ENCODE results near the gene PHF21A. TPM values are rescaled to one million over a fixed set of nuclear protein-coding genes. Genes with fewer than 3 reads are reported as not detected.

PHF21A gene
- total RNA-seq, 2 experiments from 2014 or later: 23.1 to 56.1 TPM

- no peaks in the 10 kb centered on the region for H3K79me2 ChIP-seq (ENCODE audit: insufficient read depth, low read depth, low read length)
- H3K4me1 ChIP-seq (ENCODE audit: insufficient read depth, low read length, poor library complexity, severe bottlenecking): no peaks in the 10 kb centered on the region
- no peak for DNase-seq (ENCODE audit: low spot score)
- H3K27ac ChIP-seq (ENCODE audit: low read depth, low read length, poor library complexity, severe bottlenecking): no peak overlapping the region
- no peak overlapping the region for H2AFZ ChIP-seq (ENCODE audit: low read length)
- intact Hi-C loops (cut with micrococcal nuclease; ENCODE audit: unreplicated experiment): no loop called here
- H3K9me3 ChIP-seq (ENCODE audit: low read length): no peaks in the 10 kb centered on the region
- TF ChIP-seq EZH2phosphoT487 (IDR thresholded peaks at IDR 0.05; ENCODE audit: borderline replicate concordance, low read depth, low read length) (no peak), CTCF (conservative IDR thresholded peaks at IDR 0.05; ENCODE audit: low read length) (no peak)
- no TSS peak for BruUV-seq (replicated peaks)
- H3K4me2 ChIP-seq (ENCODE audit: low read length): no peak overlapping the region
- POLR2A ChIA-PET: interaction anchor here (0.6 kb wide), 1 partner anchor 16 kb away, joined by 3 read pairs; no protein-coding TSS in a partner anchor
- H3K9me2 ChIP-seq (ENCODE audit: insufficient read depth, low read length): no peaks in the 10 kb centered on the region
- H3K4me3 ChIP-seq (ENCODE audit: low read depth, low read length, poor library complexity, severe bottlenecking): no peak overlapping the region
- peaks cover 49% of the 10 kb centered on the region for H3K36me3 ChIP-seq (ENCODE audit: insufficient read depth, low read length)
- H4K20me1 ChIP-seq (ENCODE audit: insufficient read depth, low read length): no peaks in the 10 kb centered on the region
- CTCF ChIA-PET (ENCODE audit: unreplicated experiment): no interaction called here
Measured at GRCh38 chr11:45973601-45974000, 147.7 kb downstream of the PHF21A start.

GRCh38 chr11:45968901-45969300 is 152.4 kb downstream of the PHF21A start:
- Histone ChIP-seq H3K27ac (ENCODE audit: low read depth, low read length, poor library complexity, severe bottlenecking) (no peak overlapping the region), H3K4me2 (ENCODE audit: low read length) (no peak overlapping the region), H4K20me1 (ENCODE audit: insufficient read depth, low read length) (no peaks in the 10 kb centered on the region), H3K9me2 (ENCODE audit: insufficient read depth, low read length) (no peaks in the 10 kb centered on the region), H3K4me3 (ENCODE audit: low read depth, low read length, poor library complexity, severe bottlenecking) (no peak overlapping the region), H3K36me3 (ENCODE audit: insufficient read depth, low read length) (peaks cover 51% of the 10 kb centered on the region), H3K4me1 (ENCODE audit: insufficient read depth, low read length, poor library complexity, severe bottlenecking) (no peaks in the 10 kb centered on the region), H3K9me3 (ENCODE audit: low read length) (no peaks in the 10 kb centered on the region), H3K79me2 (ENCODE audit: insufficient read depth, low read depth, low read length) (no peaks in the 10 kb centered on the region), H2AFZ (ENCODE audit: low read length) (no peak overlapping the region)
- intact Hi-C loops (cut with micrococcal nuclease; ENCODE audit: unreplicated experiment): no loop called here
- DNase-seq (ENCODE audit: low spot score): no peak
- CTCF ChIA-PET (ENCODE audit: unreplicated experiment): no interaction called here
- no TSS peak for BruUV-seq (replicated peaks)
- TF ChIP-seq CTCF (conservative IDR thresholded peaks at IDR 0.05; ENCODE audit: low read length) (no peak), EZH2phosphoT487 (IDR thresholded peaks at IDR 0.05; ENCODE audit: borderline replicate concordance, low read depth, low read length) (no peak)
- POLR2A ChIA-PET: interaction anchor here (1.2 kb wide), 1 partner anchor 16 kb away, joined by 3 read pairs; no protein-coding TSS in a partner anchor

- no TSS peak for BruUV-seq (replicated peaks)
- no peak overlapping the region for H3K4me3 ChIP-seq (ENCODE audit: low read depth, low read length, poor library complexity, severe bottlenecking)
- H3K9me2 ChIP-seq (ENCODE audit: insufficient read depth, low read length): no peaks in the 10 kb centered on the region
- no peak for DNase-seq (ENCODE audit: low spot score)
- no peak for TF ChIP-seq CTCF (conservative IDR thresholded peaks at IDR 0.05; ENCODE audit: low read length)
- no peak for TF ChIP-seq EZH2phosphoT487 (IDR thresholded peaks at IDR 0.05; ENCODE audit: borderline replicate concordance, low read depth, low read length)
- no peaks in the 10 kb centered on the region for H3K4me1 ChIP-seq (ENCODE audit: insufficient read depth, low read length, poor library complexity, severe bottlenecking)
- no peak overlapping the region for H3K4me2 ChIP-seq (ENCODE audit: low read length)
- H2AFZ ChIP-seq (ENCODE audit: low read length): no peak overlapping the region
- H4K20me1 ChIP-seq (ENCODE audit: insufficient read depth, low read length): no peaks in the 10 kb centered on the region
- ChIA-PET POLR2A (interaction anchor here (0.9 kb wide), 1 partner anchor 32 kb away, joined by 4 read pairs; no protein-coding TSS in a partner anchor), CTCF (ENCODE audit: unreplicated experiment) (no interaction called here)
- H3K36me3 ChIP-seq (ENCODE audit: insufficient read depth, low read length): peaks cover 55% of the 10 kb centered on the region
- H3K79me2 ChIP-seq (ENCODE audit: insufficient read depth, low read depth, low read length): no peaks in the 10 kb centered on the region
- H3K27ac ChIP-seq (ENCODE audit: low read depth, low read length, poor library complexity, severe bottlenecking): no peak overlapping the region
- intact Hi-C loops (cut with micrococcal nuclease; ENCODE audit: unreplicated experiment): no loop called here
- H3K9me3 ChIP-seq (ENCODE audit: low read length): no peaks in the 10 kb centered on the region
Measured at GRCh38 chr11:45967506-45967905, 153.7 kb downstream of the PHF21A start.
